IMR-90 (cell line): ENCODE measurements around the gene NAP1L1.

Source experiments
- POLR2A ChIP-seq: IDR thresholded peaks from 2 replicates; pipeline ENCODE4 v1.6.1; 2012; ENCODE audit warnings: mild to moderate bottlenecking, low read depth, low read length
- RAD21 ChIP-seq: IDR thresholded peaks from 2 replicates; pipeline ENCODE4 v1.6.1; 2012; ENCODE audit warnings: low read length, improper control_type of control experiment

GRCh38 chr12:76060111-76060510, 24.4 kb downstream of the NAP1L1 start:
- TF ChIP-seq POLR2A (no peak), RAD21 (no peak)
